ENCODE results near the gene ARID1B.

ARID1B gene

GRCh38 chr6:156992020-156992804 lies 215.0 kb downstream of the ARID1B start:
- peak; percentile 41 for DNase-seq (ENCODE audit: low spot score)

GRCh38 chr6:156993713-156994112 lies 216.5 kb downstream of the ARID1B start:
- no peak for DNase-seq (ENCODE audit: low spot score)

GRCh38 chr6:156994215-156995076 lies 217.3 kb downstream of the ARID1B start:
- peak; percentile 38 for DNase-seq (ENCODE audit: low spot score)

- no peak for DNase-seq (ENCODE audit: low spot score)
Measured at GRCh38 chr6:156995502-156995901, 218.3 kb downstream of the ARID1B start.

GRCh38 chr6:156996265-156996664 lies 219.1 kb downstream of the ARID1B start:
- no peak for DNase-seq (ENCODE audit: low spot score)

- no peak for DNase-seq (ENCODE audit: low spot score)
Measured at GRCh38 chr6:156998794-156999330, 221.7 kb downstream of the ARID1B start.

DNA sequence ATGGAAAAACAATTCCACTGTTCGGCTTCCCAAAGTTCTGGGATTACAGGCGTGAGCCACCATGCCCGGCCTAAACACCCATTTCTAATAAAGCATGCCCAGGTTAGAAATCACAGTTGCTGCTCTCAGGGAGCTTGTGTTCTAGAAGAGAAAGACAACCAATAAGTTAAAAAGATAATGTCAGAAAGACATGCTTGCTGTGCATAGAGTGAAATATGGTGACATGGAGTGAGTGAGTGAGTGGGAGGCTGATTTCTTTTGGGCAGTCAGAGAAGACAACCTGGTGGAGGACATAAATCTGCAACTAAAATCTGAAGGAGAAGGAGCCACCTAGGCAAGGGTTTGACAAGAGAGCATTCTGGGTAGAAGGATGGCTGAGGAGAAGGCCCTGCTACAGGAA lies 222.6 kb downstream of the ARID1B start:
- no peak for DNase-seq (ENCODE audit: low spot score)

GRCh38 chr6:157001716-157002115 lies 224.5 kb downstream of the ARID1B start:
- DNase-seq (ENCODE audit: low spot score), result no peak

GRCh38 chr6:157002774-157003173 lies 225.6 kb downstream of the ARID1B start:
- no peak for DNase-seq (ENCODE audit: low spot score)

DNA sequence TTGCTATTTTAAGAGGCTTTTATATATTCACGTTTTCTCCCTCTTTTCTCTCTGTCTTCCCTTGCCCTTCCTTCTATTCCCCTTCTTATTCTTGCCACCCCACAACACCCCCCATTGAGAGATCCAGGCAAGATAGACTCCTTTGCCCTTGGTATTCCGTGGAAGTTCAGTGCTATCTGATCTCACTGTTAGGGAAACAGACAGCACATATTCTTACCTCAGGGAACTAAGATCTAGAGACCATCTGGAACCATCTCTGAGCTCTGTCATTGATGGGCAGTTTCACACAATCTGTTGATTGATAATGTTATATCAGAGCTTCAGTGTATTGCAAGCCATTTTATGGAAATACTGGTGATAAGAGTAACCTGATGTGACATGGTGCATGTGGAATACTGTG lies 228.8 kb downstream of the ARID1B start:
- DNase-seq (ENCODE audit: low spot score), result no peak

GRCh38 chr6:157008568-157008967 lies 231.4 kb downstream of the ARID1B start:
- DNase-seq (ENCODE audit: low spot score), result no peak

- no peak for DNase-seq (ENCODE audit: low spot score)
Measured at GRCh38 chr6:157012355-157012754, 235.2 kb downstream of the ARID1B start.

DNA sequence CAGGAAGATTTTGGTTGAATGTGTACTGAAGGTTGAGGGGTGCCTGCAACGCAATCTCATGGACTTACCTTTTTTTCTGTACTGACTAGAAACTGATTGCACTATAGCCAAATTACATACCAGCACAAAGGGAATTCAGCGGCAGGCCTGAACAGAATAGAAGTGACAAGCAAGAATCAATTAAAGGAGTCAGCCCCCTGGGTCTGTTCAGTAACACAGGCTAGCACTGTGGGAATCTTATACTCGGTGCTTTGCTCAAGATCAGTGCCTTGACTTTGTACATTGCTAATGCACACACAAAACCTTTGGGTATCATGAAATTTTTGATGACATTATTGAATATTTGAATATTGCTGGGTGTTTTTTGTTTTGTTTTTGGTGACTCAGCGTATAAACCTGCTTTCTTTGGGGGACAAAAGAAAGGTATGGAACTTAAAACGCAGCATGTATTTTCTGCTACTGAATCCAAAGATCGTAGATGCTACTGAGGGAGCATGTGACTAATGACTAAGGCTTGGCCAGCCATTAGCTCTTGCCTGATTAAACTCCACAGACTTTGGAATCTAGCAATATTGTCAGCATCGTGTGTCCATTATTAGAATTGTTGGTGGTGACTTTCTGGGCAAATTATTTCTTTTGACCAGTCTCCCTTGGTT lies 236.6 kb downstream of the ARID1B start:
- DNase-seq (ENCODE audit: low spot score), result no peak

GRCh38 chr6:157014871-157015270 lies 237.7 kb downstream of the ARID1B start:
- no peak for DNase-seq (ENCODE audit: low spot score)

DNA sequence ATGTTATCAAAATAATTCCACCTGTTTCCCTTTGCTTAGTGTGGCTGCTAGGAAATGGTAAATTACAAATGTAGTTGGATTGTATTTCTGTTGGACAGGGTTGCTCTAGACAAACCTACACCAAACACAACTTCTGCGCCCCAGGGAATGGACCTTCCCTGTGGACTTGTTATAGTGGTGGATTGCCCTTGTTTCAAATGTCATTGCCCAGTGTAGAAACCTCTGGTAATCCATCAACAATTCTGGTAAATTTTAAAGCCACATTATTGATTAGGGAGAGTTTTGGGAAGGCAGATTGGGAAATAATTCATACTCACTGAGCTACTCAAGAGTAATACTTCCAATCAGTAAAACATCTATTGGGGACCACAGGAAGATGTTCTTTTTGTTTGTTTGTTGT lies 239.8 kb downstream of the ARID1B start:
- DNase-seq (ENCODE audit: low spot score), result no peak

GRCh38 chr6:157017861-157018260 lies 240.7 kb downstream of the ARID1B start:
- DNase-seq (ENCODE audit: low spot score), result no peak

GRCh38 chr6:157019115-157019641 lies 242.0 kb downstream of the ARID1B start:
- DNase-seq (ENCODE audit: low spot score), result no peak

- DNase-seq (ENCODE audit: low spot score), result no peak
Measured at GRCh38 chr6:157019733-157020132, 242.6 kb downstream of the ARID1B start.

DNA sequence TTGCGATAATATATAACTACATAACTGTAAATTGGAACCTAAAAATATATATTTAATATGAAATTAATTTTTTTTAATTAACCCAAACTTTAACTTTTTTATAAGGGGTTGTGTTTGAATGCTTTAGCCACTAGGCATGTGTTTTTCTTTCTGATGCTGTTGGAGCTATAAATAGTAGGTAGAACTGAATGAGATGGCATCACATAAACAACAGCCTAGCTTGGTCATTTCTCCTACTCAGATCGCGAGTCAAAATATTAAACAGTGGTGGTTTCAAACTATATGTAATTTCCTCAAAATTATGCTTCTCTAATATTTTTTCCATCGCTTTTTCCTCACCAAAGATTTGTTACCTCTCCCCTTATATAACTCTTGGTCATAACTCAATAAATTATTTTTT lies 243.2 kb downstream of the ARID1B start:
- DNase-seq (ENCODE audit: low spot score), result no peak

- peak; percentile 66 for DNase-seq (ENCODE audit: low spot score)
Measured at GRCh38 chr6:157020881-157021343, 243.7 kb downstream of the ARID1B start.

GRCh38 chr6:157021344-157021992 lies 244.3 kb downstream of the ARID1B start:
- DNase-seq (ENCODE audit: low spot score), result peak; percentile 93
